GM23248 (cell line): ENCODE measurements around the gene ZNF563. TPM values are rescaled to one million over a fixed set of nuclear protein-coding genes. Genes with fewer than 3 reads are reported as not detected.
A peak's percentile ranks its signal among the peaks of the same experiment; 100 is the strongest.

ENCODE experiments used
- DNase-seq: peaks from one replicate; pipeline ENCODE4 v3.0.0-alpha.2; 2015
- H2AFZ ChIP-seq: fragments of 200-600 bp; sonication (generic); 2 replicates; pipeline ENCODE4 v1.6.1; 2016; ENCODE audit warnings: antibody characterized with exemption
- H3F3A ChIP-seq: fragments of 200-600 bp; sonication (generic); 2 replicates; pipeline ENCODE4 v1.6.1; 2016; ENCODE audit warnings: mild to moderate bottlenecking, antibody characterized with exemption, mixed run types; ENCODE audit not compliant: insufficient read depth
- H3K27ac ChIP-seq: fragments of 200-600 bp; sonication (generic); 2 replicates; pipeline ENCODE4 v1.5.1; 2016; ENCODE audit warnings: mild to moderate bottlenecking
- H3K27me3 ChIP-seq: fragments of 200-600 bp; sonication (generic); replicated peaks from 2 replicates; pipeline ENCODE4 v1.6.1; 2016; ENCODE audit warnings: mild to moderate bottlenecking; ENCODE audit not compliant: insufficient read depth
- H3K36me3 ChIP-seq: fragments of 200-600 bp; sonication (generic); 2 replicates; pipeline ENCODE4 v1.6.1; 2016; ENCODE audit warnings: low read depth, mild to moderate bottlenecking
- H3K4me1 ChIP-seq: fragments of 200-600 bp; sonication (generic); 2 replicates; pipeline ENCODE4 v1.6.1; 2016; ENCODE audit warnings: mild to moderate bottlenecking; ENCODE audit not compliant: insufficient read depth
- H3K4me2 ChIP-seq: fragments of 200-600 bp; sonication (generic); one replicate; pipeline ENCODE4 v1.6.1; 2016; ENCODE audit warnings: mild to moderate bottlenecking; ENCODE audit not compliant: unreplicated experiment
- H3K4me3 ChIP-seq: fragments of 200-600 bp; sonication (generic); 2 replicates; pipeline ENCODE4 v1.5.1; 2016; ENCODE audit warnings: mild to moderate bottlenecking
- H3K79me2 ChIP-seq: fragments of 200-600 bp; sonication (generic); 2 replicates; pipeline ENCODE4 v1.6.1; 2016; ENCODE audit warnings: mild to moderate bottlenecking; ENCODE audit not compliant: insufficient read depth
- H3K9ac ChIP-seq: fragments of 200-600 bp; sonication (generic); 2 replicates; pipeline ENCODE4 v1.6.1; 2016; ENCODE audit warnings: mild to moderate bottlenecking
- H3K9me2 ChIP-seq: fragments of 200-600 bp; sonication (generic); 2 replicates; pipeline ENCODE4 v1.6.1; 2016; ENCODE audit warnings: mixed run types, mild to moderate bottlenecking, moderate library complexity; ENCODE audit not compliant: insufficient read depth
- H3K9me3 ChIP-seq: fragments of 200-600 bp; sonication (generic); one replicate; pipeline ENCODE4 v1.6.1; 2017; ENCODE audit warnings: low read depth
- H4K20me1 ChIP-seq: fragments of 200-600 bp; sonication (generic); 2 replicates; pipeline ENCODE4 v1.6.0; 2016; ENCODE audit not compliant: insufficient read depth
- EZH2 ChIP-seq: fragments of 200-600 bp; sonication (generic); IDR thresholded peaks from 2 replicates; pipeline ENCODE4 v1.6.1; 2018; ENCODE audit warnings: antibody characterized with exemption, mild to moderate bottlenecking; ENCODE audit not compliant: insufficient read depth, poor library complexity, severe bottlenecking
- EZH2phosphoT487 ChIP-seq: fragments of 200-600 bp; sonication (generic); IDR thresholded peaks from 2 replicates; pipeline ENCODE4 v1.6.1; 2018; ENCODE audit warnings: antibody characterized with exemption, moderate library complexity, mild to moderate bottlenecking, low read depth; ENCODE audit not compliant: insufficient read depth
- WGBS, 2 experiments: methylation state at CpG; one replicate each; pipeline ENCODE4 v1.1.6; 2015 to 2017; ENCODE audit warnings: low lambda C conversion rate in 2 of 2, low coverage in 1 of 2; ENCODE audit errors: missing lambda C conversion rate in 2 of 2; 5-methylcytosine and 5-hydroxymethylcytosine counted together
- in situ Hi-C: fragments of 300-500 bp; cut with MboI; formaldehyde crosslinking; loops from 2 replicates; pipeline ENCODE4 v1.15.0; 2020
- polyA plus RNA-seq: library from polyadenylated mRNA; unstranded; fragments of >200 nt; fragmentation: Nextera tagmentation; extraction: Ambion mirVana; gene quantifications from 2 replicates; pipeline ENCODE4 v1.2.1, GENCODE V29; 2016
- total RNA-seq: library from RNA; depleted of rRNA; stranded (reverse); fragments of >200 nt; shearing (Covaris generic); gene quantifications from 2 replicates; pipeline ENCODE4 v1.2.3, GENCODE V29; 2014

ZNF563 gene
- total and polyA plus RNA-seq, 2 experiments from 2014 or later, result 1.8 to 2.6 TPM

DNA sequence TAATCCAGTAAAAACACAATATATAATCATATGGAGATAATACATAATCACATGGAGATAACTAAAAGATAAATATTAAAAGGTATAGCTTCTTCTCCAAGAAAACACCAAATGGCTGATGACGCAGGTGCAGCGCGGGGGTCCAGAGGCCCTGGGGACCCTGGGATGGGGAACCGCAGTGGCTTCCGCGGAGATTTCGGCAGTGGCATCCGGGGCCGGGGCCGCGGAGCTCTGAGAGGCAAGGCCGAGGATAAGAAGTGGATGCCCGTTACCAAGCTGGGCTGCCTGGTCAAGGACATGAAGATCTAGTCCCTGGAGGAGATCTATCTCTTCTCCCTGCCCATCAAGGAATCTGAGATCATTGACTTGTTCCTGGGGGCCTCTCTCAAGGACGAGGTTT, 49.2 kb downstream of the ZNF563 start:
- H3F3A ChIP-seq, result peaks cover 4% of the 10 kb centered on the region; the same call in 1 of the 2 replicates
- peaks cover 11% of the 10 kb centered on the region for H3K4me1 ChIP-seq
- in situ Hi-C loops, result no loop called here
- 94 to 98% methylated on average over 14 of the region's 14 CpGs for WGBS, 2 experiments
- H3K4me2 ChIP-seq, result no peak overlapping the region
- no peak overlapping the region for H3K9ac ChIP-seq
- no peak for DNase-seq
- no peaks in the 10 kb centered on the region for H3K9me2 ChIP-seq
- no peaks in the 10 kb centered on the region for H3K27me3 ChIP-seq
- H3K9me3 ChIP-seq, result no peaks in the 10 kb centered on the region
- 0 out of 2 replicates have a peak, but pooled peaks cover 4% of the 10 kb centered on the region for H3K36me3 ChIP-seq
- no peak overlapping the region for H3K4me3 ChIP-seq
- no peak overlapping the region for H3K27ac ChIP-seq
- TF ChIP-seq EZH2phosphoT487 (no peak), EZH2 (no peak)
- H2AFZ ChIP-seq, result no peak overlapping the region
- peaks cover 98% of the 10 kb centered on the region for H3K79me2 ChIP-seq
- no peaks in the 10 kb centered on the region for H4K20me1 ChIP-seq

DNA sequence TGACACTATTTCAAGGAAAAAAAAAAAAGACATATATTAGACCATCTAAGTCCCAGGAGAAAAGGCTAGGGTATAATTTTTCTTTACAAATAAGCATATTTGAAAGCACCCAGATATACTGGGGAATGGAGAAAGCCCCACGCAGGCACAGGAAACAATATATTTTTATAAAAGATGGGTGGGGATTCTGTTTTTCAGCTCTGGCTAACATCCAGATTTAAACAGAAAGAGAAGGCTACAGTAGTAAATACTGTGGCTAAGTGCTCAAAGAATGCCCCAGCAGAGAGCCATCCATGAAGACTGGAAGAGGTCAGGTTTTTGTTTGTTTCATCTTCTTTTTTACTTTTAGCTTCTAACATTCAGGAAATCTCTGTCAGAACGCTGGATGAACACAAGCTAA, 54.7 kb downstream of the ZNF563 start:
- Histone ChIP-seq H3K27ac (no peak overlapping the region), H3F3A (0 out of 2 replicates have a peak, but pooled peaks cover 1% of the 10 kb centered on the region), H4K20me1 (no peaks in the 10 kb centered on the region), H3K9ac (no peak overlapping the region), H3K4me1 (no peaks in the 10 kb centered on the region), H3K79me2 (peaks cover 90% of the 10 kb centered on the region), H3K36me3 (peaks cover 43% of the 10 kb centered on the region), H3K4me2 (no peak overlapping the region), H3K27me3 (no peaks in the 10 kb centered on the region), H3K9me2 (no peaks in the 10 kb centered on the region), H2AFZ (no peak overlapping the region), H3K4me3 (no peak overlapping the region), H3K9me3 (peaks cover 9% of the 10 kb centered on the region)
- DNase-seq, result no peak
- in situ Hi-C loops, result no loop called here
- 97 to 99% methylated on average over 2 of the region's 2 CpGs for WGBS, 2 experiments
- TF ChIP-seq EZH2 (no peak), EZH2phosphoT487 (no peak)

DNA sequence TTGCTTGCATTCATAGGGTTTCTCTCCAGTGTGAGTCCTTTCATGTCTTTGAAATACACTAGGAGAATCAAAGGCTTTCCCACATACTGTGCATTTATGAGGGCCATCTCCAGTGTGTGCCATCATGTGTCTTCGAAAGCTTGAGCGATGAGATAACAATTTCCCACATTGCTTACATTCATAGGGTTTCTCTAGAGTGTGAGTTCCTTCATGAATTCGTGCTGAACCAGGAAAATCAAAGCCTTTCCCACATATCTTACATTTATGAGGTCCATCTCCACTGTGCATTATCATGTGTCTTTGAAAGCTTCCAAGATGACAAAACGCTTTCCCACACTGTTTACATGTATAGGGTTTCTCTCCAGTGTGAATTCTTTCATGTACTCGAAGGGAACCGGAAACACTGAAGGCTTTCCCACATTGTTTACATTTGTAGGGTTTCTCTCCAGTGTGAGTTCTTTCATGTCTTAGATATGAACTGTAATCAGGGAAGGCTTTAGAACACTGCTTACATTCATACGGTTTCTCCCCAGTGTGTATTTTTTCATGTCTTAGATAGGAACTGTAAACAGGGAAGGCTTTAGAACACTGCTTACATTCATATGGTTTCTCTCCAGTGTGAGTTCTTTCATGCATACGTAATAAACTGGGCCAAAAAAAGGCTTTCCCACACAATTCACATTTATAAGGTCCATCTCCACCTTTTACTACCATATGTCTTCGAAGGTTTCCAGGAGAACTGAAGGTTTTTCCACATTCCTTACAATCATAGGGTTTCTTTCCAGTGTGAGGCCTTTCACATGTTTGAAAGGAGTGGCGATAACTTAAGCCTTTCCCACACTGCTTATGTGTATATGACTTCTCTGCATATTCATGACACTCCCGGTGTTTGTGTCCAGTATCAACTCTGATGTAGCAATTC, 60.2 kb downstream of the ZNF563 start:
- Histone ChIP-seq H3K9me3 (peaks cover 28% of the 10 kb centered on the region), H3K27ac (no peak overlapping the region), H2AFZ (no peak overlapping the region), H3K4me2 (no peak overlapping the region), H3K9me2 (no peaks in the 10 kb centered on the region), H3K36me3 (peaks cover 83% of the 10 kb centered on the region), H3K9ac (no peak overlapping the region), H3K4me3 (no peak overlapping the region), H3K27me3 (no peaks in the 10 kb centered on the region), H4K20me1 (no peaks in the 10 kb centered on the region), H3K4me1 (no peaks in the 10 kb centered on the region), H3F3A (peaks cover 13% of the 10 kb centered on the region; the same call in 1 of the 2 replicates), H3K79me2 (peaks cover 41% of the 10 kb centered on the region)
- in situ Hi-C loops, result no loop called here
- TF ChIP-seq EZH2phosphoT487 (no peak), EZH2 (no peak)
- DNase-seq, result peak; percentile 9
- 98% methylated on average over 11 of the region's 11 CpGs for WGBS, 2 experiments

DNA sequence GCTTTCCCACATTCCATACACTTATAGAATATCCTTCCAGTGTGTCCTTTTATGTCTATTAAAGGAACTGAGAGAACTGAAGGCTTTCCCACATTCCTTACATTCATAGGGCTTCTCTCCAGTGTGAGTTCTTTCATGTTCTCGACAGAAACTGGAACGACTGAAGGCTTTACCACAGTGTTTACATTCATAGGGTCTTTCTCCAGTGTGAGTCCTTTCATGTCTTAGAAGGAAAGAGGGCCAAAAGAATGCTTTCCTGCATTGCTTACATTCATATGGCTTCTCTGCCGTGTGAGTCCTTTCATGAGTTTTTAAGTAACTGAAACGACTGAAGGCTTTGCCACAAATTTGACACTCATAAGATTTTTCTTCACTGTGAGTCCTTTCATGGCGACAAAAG, 61.0 kb downstream of the ZNF563 start:
- H3K9me3 ChIP-seq, result peaks cover 25% of the 10 kb centered on the region
- 98 to 100% methylated on average over 5 of the region's 5 CpGs for WGBS, 2 experiments
- no peak for DNase-seq
- H3K4me2 ChIP-seq, result no peak overlapping the region
- peaks cover 13% of the 10 kb centered on the region; the same call in 1 of the 2 replicates for H3F3A ChIP-seq
- peaks cover 32% of the 10 kb centered on the region for H3K79me2 ChIP-seq
- in situ Hi-C loops, result no loop called here
- H3K27me3 ChIP-seq, result no peaks in the 10 kb centered on the region
- H3K27ac ChIP-seq, result no peak overlapping the region
- H2AFZ ChIP-seq, result no peak overlapping the region
- peaks cover 79% of the 10 kb centered on the region for H3K36me3 ChIP-seq
- no peaks in the 10 kb centered on the region for H4K20me1 ChIP-seq
- H3K4me1 ChIP-seq, result no peaks in the 10 kb centered on the region
- H3K9me2 ChIP-seq, result no peaks in the 10 kb centered on the region
- no peak overlapping the region for H3K4me3 ChIP-seq
- no peak overlapping the region for H3K9ac ChIP-seq
- no peak for TF ChIP-seq EZH2
- TF ChIP-seq EZH2phosphoT487, result no peak
